Measurements from ENCODE around the gene CREBL2.
A peak's percentile ranks its signal among the peaks of the same experiment; 100 is the strongest.
"Not testable (repeated sequence)": the region's sequence is repeated elsewhere in the genome, so short reads cannot be mapped to it uniquely, and the experiment has no call there.

Gene CREBL2

GRCh38 chr12:12598864-12599263 lies 12.8 kb upstream of the CREBL2 start:
- no peak for DNase-seq

- no peak for DNase-seq
Measured at GRCh38 chr12:12599750-12600643, 11.7 kb upstream of the CREBL2 start.

GRCh38 chr12:12600659-12601058 lies 11.0 kb upstream of the CREBL2 start:
- peak in 1 of 2 donors; percentile 26 for DNase-seq

GRCh38 chr12:12604740-12605139 lies 6.9 kb upstream of the CREBL2 start:
- no peak for DNase-seq

- DNase-seq, result no peak
Measured at GRCh38 chr12:12606781-12607589, 4.7 kb upstream of the CREBL2 start.

- DNase-seq, result peak in 1 of 2 donors; percentile 3
Measured at GRCh38 chr12:12608557-12608957, 3.1 kb upstream of the CREBL2 start.

- DNase-seq, result no peak
Measured at GRCh38 chr12:12609692-12610091, 2.0 kb upstream of the CREBL2 start.

- no peak for DNase-seq
Measured at GRCh38 chr12:12610711-12611110, 965 bp upstream of the CREBL2 start.

- peak in 1 of 2 donors; percentile 51 for DNase-seq
Measured at GRCh38 chr12:12612358-12612757, 682 bp downstream of the CREBL2 start.

- DNase-seq, result peak; percentile 23 to 37
Measured at GRCh38 chr12:12613344-12613743, 1.7 kb downstream of the CREBL2 start.

- DNase-seq, result no peak
Measured at GRCh38 chr12:12614342-12614741, 2.7 kb downstream of the CREBL2 start.

GRCh38 chr12:12616512-12617310 lies 5.0 kb downstream of the CREBL2 start:
- DNase-seq, result no peak

GRCh38 chr12:12618064-12618463 lies 6.4 kb downstream of the CREBL2 start:
- DNase-seq, result not testable (repeated sequence)

GRCh38 chr12:12620730-12621315 lies 9.1 kb downstream of the CREBL2 start:
- DNase-seq, result no peak

GRCh38 chr12:12622418-12622817 lies 10.7 kb downstream of the CREBL2 start:
- peak in 1 of 2 donors; percentile 67 for DNase-seq

GRCh38 chr12:12624498-12624992 lies 12.9 kb downstream of the CREBL2 start:
- no peak for DNase-seq

- no peak for DNase-seq
Measured at GRCh38 chr12:12626471-12626870, 14.8 kb downstream of the CREBL2 start.

- no peak for DNase-seq
Measured at GRCh38 chr12:12627308-12627827, 15.7 kb downstream of the CREBL2 start.

- no peak for DNase-seq
Measured at GRCh38 chr12:12628013-12628412, 16.3 kb downstream of the CREBL2 start.

- no peak for DNase-seq
Measured at GRCh38 chr12:12630850-12631249, 19.2 kb downstream of the CREBL2 start.

- DNase-seq, result no peak
Measured at GRCh38 chr12:12635651-12636050, 24.0 kb downstream of the CREBL2 start.

GRCh38 chr12:12636641-12637040 lies 25.0 kb downstream of the CREBL2 start:
- no peak for DNase-seq
